H9 (cell line): Measurements from ENCODE around the gene SPHK2. TPM values are rescaled to one million over a fixed set of nuclear protein-coding genes. Genes with fewer than 3 reads are reported as not detected.

Source experiments
- DNase-seq: peaks from one replicate; pipeline ENCODE4 v3.0.0-alpha.2; 2017
- H2AFZ ChIP-seq: one replicate; pipeline ENCODE4 v1.6.1; 2013; ENCODE audit warnings: mild to moderate bottlenecking, low read length, control low read depth, moderate library complexity
- H2AK5ac ChIP-seq: 2 replicates; pipeline ENCODE4 v1.6.1; 2013; ENCODE audit warnings: low read length, control low read depth, mixed read lengths; ENCODE audit not compliant: insufficient read length
- H2BK120ac ChIP-seq: one replicate; pipeline ENCODE4 v1.6.1; 2013; ENCODE audit warnings: low read depth, mild to moderate bottlenecking, low read length, control low read depth, inconsistent platforms; ENCODE audit not compliant: poor library complexity, severe bottlenecking
- H2BK12ac ChIP-seq: 2 replicates; pipeline ENCODE4 v1.6.1; 2013; ENCODE audit warnings: low read length, control low read depth, mixed read lengths, low read depth; ENCODE audit not compliant: insufficient read length
- H2BK15ac ChIP-seq: 2 replicates; pipeline ENCODE4 v1.6.1; 2013; ENCODE audit warnings: low read depth, low read length, control low read depth
- H2BK20ac ChIP-seq: one replicate; pipeline ENCODE4 v1.6.1; 2013; ENCODE audit warnings: low read depth, mild to moderate bottlenecking, low read length, control low read depth, inconsistent platforms; ENCODE audit not compliant: poor library complexity, severe bottlenecking
- H2BK5ac ChIP-seq: 2 replicates; pipeline ENCODE4 v1.6.1; 2013; ENCODE audit warnings: low read length, control low read depth, mixed read lengths; ENCODE audit not compliant: insufficient read length
- H3K14ac ChIP-seq: 2 replicates; pipeline ENCODE4 v1.6.1; 2013; ENCODE audit warnings: low read length, control low read depth; ENCODE audit not compliant: insufficient read depth
- H3K18ac ChIP-seq: 2 replicates; pipeline ENCODE4 v1.6.1; 2013; ENCODE audit warnings: low read depth, mild to moderate bottlenecking, mixed read lengths, low read length, control low read depth; ENCODE audit not compliant: insufficient read length
- H3K23ac ChIP-seq: 2 replicates; pipeline ENCODE4 v1.6.1; 2013; ENCODE audit warnings: low read length, control low read depth, mixed read lengths, low read depth; ENCODE audit not compliant: insufficient read length
- H3K23me2 ChIP-seq: 2 replicates; pipeline ENCODE4 v1.6.1; 2013; ENCODE audit warnings: low read depth, mild to moderate bottlenecking, mixed read lengths, low read length, control low read depth; ENCODE audit not compliant: insufficient read length, poor library complexity, severe bottlenecking
- H3K27ac ChIP-seq: 2 replicates; pipeline ENCODE4 v1.5.1; 2013; ENCODE audit warnings: low read length, control low read depth, mixed read lengths, low read depth; ENCODE audit not compliant: insufficient read length
- H3K27me3 ChIP-seq: 2 replicates; pipeline ENCODE4 v1.6.1; 2013; ENCODE audit warnings: low read length, control low read depth, inconsistent platforms; ENCODE audit not compliant: insufficient read depth
- H3K4ac ChIP-seq: 2 replicates; pipeline ENCODE4 v1.6.1; 2013; ENCODE audit warnings: low read depth, mild to moderate bottlenecking, control low read depth, inconsistent platforms, low read length, moderate library complexity
- H3K4me1 ChIP-seq: 2 replicates; pipeline ENCODE4 v1.6.1; 2013; ENCODE audit warnings: low read length, control low read depth, inconsistent platforms; ENCODE audit not compliant: insufficient read depth
- H3K4me2 ChIP-seq: 2 replicates; pipeline ENCODE4 v1.6.1; 2013; ENCODE audit warnings: low read length, control low read depth, mixed read lengths; ENCODE audit not compliant: insufficient read length, insufficient read depth
- H3K56ac ChIP-seq: 2 replicates; pipeline ENCODE4 v1.6.1; 2013; ENCODE audit warnings: low read depth, mild to moderate bottlenecking, mixed read lengths, low read length, control low read depth; ENCODE audit not compliant: insufficient read length
- H3K79me1 ChIP-seq: 2 replicates; pipeline ENCODE4 v1.6.1; 2013; ENCODE audit warnings: low read depth, mild to moderate bottlenecking, moderate library complexity, low read length, control low read depth, inconsistent platforms; ENCODE audit not compliant: insufficient read depth, poor library complexity, severe bottlenecking
- H3K79me2 ChIP-seq: 2 replicates; pipeline ENCODE4 v1.6.1; 2013; ENCODE audit warnings: low read length, control low read depth, inconsistent platforms; ENCODE audit not compliant: insufficient read depth
- H3K9ac ChIP-seq: 2 replicates; pipeline ENCODE4 v1.6.1; 2013; ENCODE audit warnings: low read length, control low read depth, mixed read lengths; ENCODE audit not compliant: insufficient read length; ENCODE audit errors: extremely low read depth
- H3K9me3 ChIP-seq: one replicate; pipeline ENCODE4 v1.6.1; 2013; ENCODE audit warnings: low read depth, low read length, inconsistent platforms; ENCODE audit not compliant: control insufficient read depth
- H3T11ph ChIP-seq: one replicate; pipeline ENCODE4 v1.6.1; 2013; ENCODE audit warnings: mild to moderate bottlenecking, low read length, control low read depth, inconsistent platforms
- H4K20me1 ChIP-seq: one replicate; pipeline ENCODE4 v1.6.1; 2013; ENCODE audit not compliant: control insufficient read depth, insufficient read length, insufficient read depth
- H4K5ac ChIP-seq: 2 replicates; pipeline ENCODE4 v1.6.1; 2013; ENCODE audit warnings: low read depth, mild to moderate bottlenecking, mixed read lengths, low read length, control low read depth; ENCODE audit not compliant: insufficient read length
- H4K8ac ChIP-seq: replicated peaks from 2 replicates; pipeline ENCODE4 v1.6.1; 2013; ENCODE audit warnings: low read length, control low read depth, mixed read lengths, low read depth; ENCODE audit not compliant: insufficient read length
- H4K91ac ChIP-seq: 2 replicates; pipeline ENCODE4 v1.6.1; 2013; ENCODE audit warnings: low read depth, mild to moderate bottlenecking, moderate library complexity, mixed read lengths, low read length, control low read depth; ENCODE audit not compliant: insufficient read length
- H3K27ac Mint-ChIP-seq, 3 experiments: 2 replicates in 2 of 3; 3 replicates in 1 of 3; pipeline ENCODE4 v1.8.0; 2020 to 2021; ENCODE audit warnings: mixed read lengths in 3 of 3, mild to moderate bottlenecking in 1 of 3, moderate library complexity in 1 of 3
- H3K27me3 Mint-ChIP-seq: 2 replicates; pipeline ENCODE4 v1.8.0; 2021; ENCODE audit warnings: low read depth, mild to moderate bottlenecking, moderate library complexity, mixed read lengths
- H3K36me3 Mint-ChIP-seq, 3 experiments: 2 replicates in 2 of 3; 3 replicates in 1 of 3; pipeline ENCODE4 v1.8.0; 2020 to 2021; ENCODE audit warnings: low read depth in 3 of 3, mixed read lengths in 3 of 3; ENCODE audit not compliant: insufficient read depth in 1 of 3
- H3K4me1 Mint-ChIP-seq, 2 experiments: 2 replicates each; pipeline ENCODE4 v1.8.0; 2020; ENCODE audit warnings: mixed read lengths in 2 of 2
- H3K4me3 Mint-ChIP-seq, 2 experiments: 2 replicates in 1 of 2; 3 replicates in 1 of 2; pipeline ENCODE4 v1.8.0; 2020 to 2021; ENCODE audit warnings: mild to moderate bottlenecking in 2 of 2, mixed read lengths in 2 of 2, moderate library complexity in 1 of 2
- H3K9me3 Mint-ChIP-seq, 2 experiments: 2 replicates in 1 of 2; 3 replicates in 1 of 2; pipeline ENCODE4 v1.8.0; 2020; ENCODE audit warnings: mild to moderate bottlenecking in 2 of 2, mixed read lengths in 2 of 2, moderate library complexity in 1 of 2
- CTCF ChIP-seq: fragments of 200-600 bp; sonication (generic); conservative IDR thresholded peaks from 3 replicates; pipeline ENCODE4 v1.8.0; 2021; ENCODE audit warnings: antibody characterized with exemption, mild to moderate bottlenecking
- WGBS: extraction: QIAGEN DNeasy Blood & Tissue Kit; methylation state at CpG from one replicate; pipeline ENCODE4 v1.1.7; 2013; ENCODE audit warnings: missing lambda C conversion rate, low lambda C conversion rate, mixed read lengths; ENCODE audit not compliant: insufficient read length; ENCODE audit errors: extremely low coverage; 5-methylcytosine and 5-hydroxymethylcytosine counted together
- total RNA-seq: library from RNA; stranded (reverse); gene quantifications from 2 replicates; pipeline ENCODE4 v1.2.1, GENCODE V29; 2021

Gene SPHK2
- total RNA-seq, 1 experiment from 2014 or later: 57.2 TPM

- Histone ChIP-seq H3K27me3 (no peaks in the 10 kb centered on the region), H2BK20ac (no peak overlapping the region), H3K23me2 (no peaks in the 10 kb centered on the region), H3K4me2 (no peak overlapping the region), H2BK5ac (no peak overlapping the region), H2BK15ac (no peak overlapping the region), H3K56ac (no peak overlapping the region), H3K14ac (no peak overlapping the region; the same call in 1 of the 2 replicates), H2BK12ac (no peak overlapping the region), H3K18ac (no peak overlapping the region), H3K79me1 (no peaks in the 10 kb centered on the region), H3K27ac (no peak overlapping the region), H4K91ac (no peak overlapping the region), H2BK120ac (no peak overlapping the region), H3K4me1 (no peaks in the 10 kb centered on the region; the same call in 1 of the 2 replicates), H4K5ac (no peak overlapping the region), H3T11ph (no peak overlapping the region), H2AK5ac (no peak overlapping the region), H3K79me2 (no peaks in the 10 kb centered on the region), H2AFZ (no peak overlapping the region), H4K20me1 (peaks cover 2% of the 10 kb centered on the region), H3K23ac (no peak overlapping the region), H4K8ac (no peak overlapping the region), H3K9me3 (no peaks in the 10 kb centered on the region), H3K4ac (no peak overlapping the region), H3K9ac (no peak overlapping the region)
- TF ChIP-seq CTCF: no peak
- H3K27ac Mint-ChIP-seq: peak overlapping the region in 1 of 3 experiments; percentile 76; a peak in 1 of 7 replicates
- H3K9me3 Mint-ChIP-seq: peaks cover 8 to 11% of the 10 kb centered on the region in 2 experiments
- WGBS: no CpG with 5 or more reads among the region's 25 CpGs
- H3K27me3 Mint-ChIP-seq: peaks cover 6% of the 10 kb centered on the region
- peaks cover 0 to 9% (median 7%) of the 10 kb centered on the region in 3 experiments; a peak in 5 of 7 replicates for H3K36me3 Mint-ChIP-seq
- H3K4me1 Mint-ChIP-seq: peaks cover 29 to 35% of the 10 kb centered on the region in 2 experiments
- DNase-seq: no peak
- peak overlapping the region; percentile 12 to 60; a peak in 4 of 5 replicates for H3K4me3 Mint-ChIP-seq
Measured at GRCh38 chr19:48673436-48674100, 54.3 kb downstream of the SPHK2 start.
